ENCODE data around the gene MIDN.

The MIDN gene

DNA sequence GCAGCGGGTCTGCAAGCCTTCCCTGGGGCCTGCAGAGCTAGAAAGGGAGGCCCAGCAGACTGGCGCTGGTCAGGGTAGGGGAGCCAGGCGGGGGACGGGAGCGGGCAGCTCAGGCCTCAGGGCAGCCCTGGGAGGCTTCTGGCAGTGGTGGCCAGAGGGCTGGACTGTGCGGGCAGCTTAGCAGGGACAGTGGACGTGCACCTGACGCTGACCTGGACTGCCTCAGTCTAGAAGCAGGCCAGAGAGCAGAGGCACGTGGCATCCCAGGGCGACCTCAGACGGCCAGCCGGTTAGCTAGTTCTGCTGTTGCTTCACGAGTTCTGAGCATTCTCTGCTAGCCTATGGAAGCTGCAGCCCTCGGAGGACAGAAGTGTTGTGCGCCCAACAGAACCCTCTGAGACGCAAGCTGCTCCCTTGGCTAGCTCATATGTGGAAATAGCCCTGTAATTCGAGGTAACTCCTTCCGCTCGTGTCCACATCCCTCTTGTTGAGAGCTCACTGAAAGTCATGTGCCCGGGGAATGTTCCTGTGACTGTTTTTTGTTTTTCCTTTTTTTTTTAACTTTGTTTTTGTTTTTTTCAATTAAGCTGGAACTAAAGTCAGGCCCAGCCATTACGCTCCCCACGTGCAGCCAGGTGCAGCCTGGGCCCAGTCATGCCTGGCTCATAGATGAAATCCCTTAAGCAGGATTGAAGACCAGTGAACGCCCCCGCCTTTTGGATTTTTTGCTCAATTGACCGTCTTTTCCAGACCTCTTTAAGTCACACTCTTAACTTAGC, 25.1 kb downstream of the MIDN start:
- peaks cover under 1% of the 10 kb centered on the region for H3K27me3 ChIP-seq (ENCODE audit: control insufficient read depth, insufficient read depth, low read length, poor library complexity, severe bottlenecking)
- WGBS, 2 experiments, result 94 to 95% methylated on average over 25 of the region's 25 CpGs
- H3K36me3 ChIP-seq (ENCODE audit: control insufficient read depth, insufficient read depth, low read length), result peaks cover 35% of the 10 kb centered on the region
- no peak overlapping the region for H3K4me3 ChIP-seq (ENCODE audit: insufficient read depth, low read depth, low read length)
- H3K4me1 ChIP-seq (ENCODE audit: control insufficient read depth, insufficient read depth, low read length), result peaks cover 35% of the 10 kb centered on the region
- peak overlapping the region; percentile 39 for H3K27ac ChIP-seq (ENCODE audit: insufficient read depth, low read depth, low read length, poor library complexity, severe bottlenecking)
- H3K9me3 ChIP-seq (ENCODE audit: control insufficient read depth, low read length), result no peaks in the 10 kb centered on the region

DNA sequence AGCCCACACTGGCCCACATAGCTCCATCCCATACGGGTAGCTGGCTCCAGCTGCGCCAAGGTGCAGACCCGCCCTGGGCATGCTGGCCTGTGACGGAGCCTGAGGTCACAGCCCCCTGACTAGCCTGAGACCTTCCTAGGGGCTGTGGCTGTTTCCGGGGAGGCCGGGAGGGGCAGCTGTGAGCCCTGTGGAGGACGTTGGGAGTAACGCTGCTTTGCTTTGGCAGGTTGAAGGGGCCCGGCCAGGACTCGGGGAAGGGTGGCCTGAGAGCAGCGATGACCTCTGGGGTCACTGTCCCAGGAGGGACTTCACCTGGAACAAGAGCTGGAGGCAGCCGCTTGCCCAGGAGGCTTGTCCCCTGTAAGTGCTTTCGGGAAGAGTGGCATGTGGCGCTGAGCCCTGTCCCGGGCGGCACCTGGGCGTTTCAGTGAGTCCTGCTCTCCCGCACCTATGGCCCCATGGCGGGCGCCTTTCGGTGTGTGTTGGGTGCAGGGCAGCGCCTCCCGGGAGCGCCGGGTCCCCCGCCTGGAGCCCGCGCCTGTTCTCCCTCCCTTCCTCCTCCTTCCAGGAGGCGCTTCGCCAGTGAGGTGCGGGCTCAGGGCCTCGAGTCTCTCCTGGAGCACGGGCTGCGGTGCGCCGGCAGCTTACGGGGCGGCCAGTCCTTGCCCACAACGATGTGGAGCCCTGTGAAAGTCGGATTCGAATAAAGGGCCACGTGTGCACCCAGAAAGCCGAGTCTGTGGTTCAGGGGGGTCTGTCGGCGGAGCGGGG, 25.9 kb downstream of the MIDN start:
- Histone ChIP-seq H3K9me3 (ENCODE audit: control insufficient read depth, low read length) (no peaks in the 10 kb centered on the region), H3K27me3 (ENCODE audit: control insufficient read depth, insufficient read depth, low read length, poor library complexity, severe bottlenecking) (no peaks in the 10 kb centered on the region), H3K36me3 (ENCODE audit: control insufficient read depth, insufficient read depth, low read length) (peaks cover 35% of the 10 kb centered on the region), H3K4me3 (ENCODE audit: insufficient read depth, low read depth, low read length) (peak overlapping the region; percentile 47), H3K4me1 (ENCODE audit: control insufficient read depth, insufficient read depth, low read length) (peaks cover 31% of the 10 kb centered on the region), H3K27ac (ENCODE audit: insufficient read depth, low read depth, low read length, poor library complexity, severe bottlenecking) (peak overlapping the region; percentile 96)
- 92 to 93% methylated on average over 46 of the region's 46 CpGs for WGBS, 2 experiments

DNA sequence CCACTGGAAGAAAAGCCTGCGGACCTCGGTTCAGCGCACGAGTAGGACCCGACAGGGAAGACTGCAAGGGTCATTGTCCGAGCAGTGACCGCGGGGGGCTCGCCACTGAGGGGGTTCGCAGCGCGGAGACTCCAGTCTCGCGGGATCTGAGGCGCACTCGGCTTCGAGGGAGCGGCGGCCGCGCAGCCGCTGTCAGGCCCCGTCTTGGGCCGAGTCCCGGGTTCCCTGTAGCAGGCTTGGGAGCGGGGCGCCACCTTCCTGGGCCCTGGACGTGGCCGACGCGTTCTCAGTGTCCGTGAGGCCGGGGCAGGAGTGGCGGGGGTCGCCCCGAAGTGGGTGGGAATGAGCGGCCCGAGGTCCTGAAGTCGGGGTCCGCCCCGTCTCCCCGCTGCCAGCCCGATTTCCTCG, 26.5 kb downstream of the MIDN start:
- Histone ChIP-seq H3K9me3 (ENCODE audit: control insufficient read depth, low read length) (no peaks in the 10 kb centered on the region), H3K27me3 (ENCODE audit: control insufficient read depth, insufficient read depth, low read length, poor library complexity, severe bottlenecking) (no peaks in the 10 kb centered on the region), H3K4me3 (ENCODE audit: insufficient read depth, low read depth, low read length) (peak overlapping the region; percentile 47), H3K27ac (ENCODE audit: insufficient read depth, low read depth, low read length, poor library complexity, severe bottlenecking) (peak overlapping the region; percentile 96), H3K4me1 (ENCODE audit: control insufficient read depth, insufficient read depth, low read length) (peaks cover 31% of the 10 kb centered on the region), H3K36me3 (ENCODE audit: control insufficient read depth, insufficient read depth, low read length) (peaks cover 35% of the 10 kb centered on the region)
- 58% methylated on average over 44 of the region's 44 CpGs for WGBS, 2 experiments

DNA sequence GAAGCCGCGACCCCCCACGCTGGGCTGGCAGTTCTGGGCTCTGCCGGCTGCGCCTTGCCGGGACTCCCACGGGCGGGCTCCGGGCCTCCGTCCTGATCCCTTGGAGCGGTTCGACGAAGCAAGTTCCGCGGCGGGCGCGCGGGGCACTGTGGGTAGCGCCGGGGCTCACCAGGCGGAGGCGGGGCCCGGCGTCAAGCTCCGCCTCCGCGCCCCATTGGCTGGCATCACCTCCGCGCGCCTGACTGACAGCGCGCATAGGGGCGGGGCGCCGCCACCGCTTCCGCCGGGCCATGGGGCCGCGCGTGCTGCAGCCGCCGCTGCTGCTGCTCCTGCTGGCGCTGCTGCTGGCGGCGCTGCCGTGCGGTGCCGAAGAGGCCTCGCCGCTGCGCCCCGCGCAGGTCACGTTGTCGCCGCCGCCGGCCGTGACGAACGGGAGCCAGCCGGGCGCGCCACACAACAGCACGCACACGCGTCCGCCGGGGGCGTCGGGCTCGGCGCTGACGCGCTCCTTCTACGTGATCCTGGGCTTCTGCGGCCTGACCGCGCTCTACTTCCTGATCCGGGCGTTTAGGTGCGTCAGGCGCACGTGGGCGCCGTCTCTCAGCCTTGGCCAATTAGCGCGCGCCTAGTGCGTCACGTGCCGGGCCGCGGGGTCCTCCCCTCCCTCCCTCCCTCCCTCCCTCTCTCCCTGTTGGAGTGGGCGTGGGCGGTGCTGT, 27.0 kb downstream of the MIDN start, which contains the start of gene FAM174C:
FAM174C (plus strand) TSS at position 271 of the 716 bp plus-strand sequence; CDS start at position 291, 20 bp downstream.
- H3K4me1 ChIP-seq (ENCODE audit: control insufficient read depth, insufficient read depth, low read length), result peaks cover 27% of the 10 kb centered on the region
- H3K9me3 ChIP-seq (ENCODE audit: control insufficient read depth, low read length), result no peaks in the 10 kb centered on the region
- peak within 1 kb of the TSS; percentile 47 for H3K4me3 ChIP-seq (ENCODE audit: insufficient read depth, low read depth, low read length)
- no peaks in the 10 kb centered on the region for H3K27me3 ChIP-seq (ENCODE audit: control insufficient read depth, insufficient read depth, low read length, poor library complexity, severe bottlenecking)
- WGBS, 2 experiments, result 1% methylated on average over 98 of the region's 98 CpGs
- peaks cover 35% of the 10 kb centered on the region for H3K36me3 ChIP-seq (ENCODE audit: control insufficient read depth, insufficient read depth, low read length)
- H3K27ac ChIP-seq (ENCODE audit: insufficient read depth, low read depth, low read length, poor library complexity, severe bottlenecking), result peak within 1 kb of the TSS; percentile 96

DNA sequence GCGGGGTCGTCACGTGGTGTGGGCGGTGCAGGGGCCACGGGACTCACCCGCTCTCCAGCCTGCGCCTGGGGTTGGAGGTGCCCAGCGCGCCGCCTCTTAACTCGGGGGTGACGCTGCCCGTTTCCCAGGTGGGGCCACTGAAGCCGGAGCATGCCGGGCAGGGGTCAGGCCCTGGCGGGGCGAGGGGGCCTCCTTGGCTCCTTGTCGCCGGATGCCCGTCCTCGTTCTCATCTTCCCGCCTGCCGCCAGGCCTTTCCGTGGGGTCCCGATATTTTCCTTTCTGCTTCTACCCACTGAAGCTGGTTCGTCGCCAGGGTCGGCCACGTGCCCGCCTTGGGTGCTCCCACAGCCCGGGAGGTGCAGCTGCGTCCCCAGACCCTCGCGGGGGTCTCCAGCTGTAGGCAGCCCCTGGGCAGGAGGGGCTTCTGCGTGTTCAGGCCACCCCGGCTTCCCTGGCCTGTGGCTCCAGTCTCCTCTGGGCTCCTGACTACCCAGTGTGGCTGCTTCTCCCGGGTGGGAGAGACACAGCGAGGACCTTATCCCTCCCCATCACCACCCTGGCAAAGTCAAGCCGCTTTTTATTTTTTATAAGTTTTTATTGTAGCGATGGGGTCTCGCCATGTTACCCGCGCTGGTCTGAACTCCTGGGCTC, 27.7 kb downstream of the MIDN start:
- Histone ChIP-seq H3K4me3 (ENCODE audit: insufficient read depth, low read depth, low read length) (peak overlapping the region; percentile 47), H3K27me3 (ENCODE audit: control insufficient read depth, insufficient read depth, low read length, poor library complexity, severe bottlenecking) (no peaks in the 10 kb centered on the region), H3K9me3 (ENCODE audit: control insufficient read depth, low read length) (no peaks in the 10 kb centered on the region), H3K4me1 (ENCODE audit: control insufficient read depth, insufficient read depth, low read length) (peaks cover 20% of the 10 kb centered on the region), H3K27ac (ENCODE audit: insufficient read depth, low read depth, low read length, poor library complexity, severe bottlenecking) (peak overlapping the region; percentile 47), H3K36me3 (ENCODE audit: control insufficient read depth, insufficient read depth, low read length) (peaks cover 35% of the 10 kb centered on the region)
- 18 to 19% methylated on average over 43 of the region's 43 CpGs for WGBS, 2 experiments

DNA sequence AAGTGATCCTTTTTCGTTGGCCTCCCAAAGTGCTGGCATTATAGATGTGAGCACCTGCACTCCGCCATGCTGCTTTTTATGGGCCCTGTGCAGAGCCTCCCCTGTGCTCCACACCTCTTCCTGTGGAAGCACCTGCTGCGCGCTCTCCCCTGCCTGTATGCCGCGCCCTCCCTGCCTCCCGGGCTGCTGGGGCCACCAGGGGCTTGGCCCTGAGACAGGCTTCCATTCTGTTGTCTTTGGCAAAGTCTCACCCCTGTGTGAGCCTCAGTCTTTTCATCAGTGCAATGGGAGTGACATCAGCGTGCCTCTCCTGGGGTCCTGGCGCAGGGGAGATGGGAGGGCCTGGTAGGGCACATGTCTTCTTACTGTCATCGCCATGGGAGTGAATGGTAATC, 28.2 kb downstream of the MIDN start:
- peaks cover 19% of the 10 kb centered on the region for H3K4me1 ChIP-seq (ENCODE audit: control insufficient read depth, insufficient read depth, low read length)
- H3K9me3 ChIP-seq (ENCODE audit: control insufficient read depth, low read length), result no peaks in the 10 kb centered on the region
- no peaks in the 10 kb centered on the region for H3K27me3 ChIP-seq (ENCODE audit: control insufficient read depth, insufficient read depth, low read length, poor library complexity, severe bottlenecking)
- H3K36me3 ChIP-seq (ENCODE audit: control insufficient read depth, insufficient read depth, low read length), result peaks cover 30% of the 10 kb centered on the region
- H3K4me3 ChIP-seq (ENCODE audit: insufficient read depth, low read depth, low read length), result peak overlapping the region; percentile 47
- 86 to 87% methylated on average over 10 of the region's 10 CpGs for WGBS, 2 experiments
- no peak overlapping the region for H3K27ac ChIP-seq (ENCODE audit: insufficient read depth, low read depth, low read length, poor library complexity, severe bottlenecking)

DNA sequence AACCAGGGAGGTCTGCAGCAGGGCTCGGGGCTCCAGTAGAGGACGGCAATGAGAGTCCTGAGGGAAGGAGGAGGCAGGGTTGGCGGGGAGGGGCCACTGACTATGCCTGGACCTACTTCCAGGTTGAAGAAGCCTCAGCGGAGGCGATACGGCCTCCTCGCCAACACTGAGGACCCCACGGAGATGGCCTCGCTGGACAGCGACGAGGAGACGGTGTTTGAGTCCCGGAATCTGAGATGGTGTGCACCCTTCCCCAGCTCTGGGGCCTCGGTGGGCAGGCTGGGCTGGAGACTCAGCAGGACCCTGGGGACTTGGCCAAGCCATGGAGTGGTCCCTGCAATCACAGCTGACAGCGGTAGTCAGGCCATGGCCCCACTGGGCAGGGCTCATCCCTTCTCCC, 28.7 kb downstream of the MIDN start:
- no peak overlapping the region for H3K4me3 ChIP-seq (ENCODE audit: insufficient read depth, low read depth, low read length)
- 95% methylated on average over 15 of the region's 15 CpGs for WGBS, 2 experiments
- no peak overlapping the region for H3K27ac ChIP-seq (ENCODE audit: insufficient read depth, low read depth, low read length, poor library complexity, severe bottlenecking)
- no peaks in the 10 kb centered on the region for H3K27me3 ChIP-seq (ENCODE audit: control insufficient read depth, insufficient read depth, low read length, poor library complexity, severe bottlenecking)
- peaks cover 26% of the 10 kb centered on the region for H3K36me3 ChIP-seq (ENCODE audit: control insufficient read depth, insufficient read depth, low read length)
- H3K9me3 ChIP-seq (ENCODE audit: control insufficient read depth, low read length), result no peaks in the 10 kb centered on the region
- H3K4me1 ChIP-seq (ENCODE audit: control insufficient read depth, insufficient read depth, low read length), result peaks cover 19% of the 10 kb centered on the region

DNA sequence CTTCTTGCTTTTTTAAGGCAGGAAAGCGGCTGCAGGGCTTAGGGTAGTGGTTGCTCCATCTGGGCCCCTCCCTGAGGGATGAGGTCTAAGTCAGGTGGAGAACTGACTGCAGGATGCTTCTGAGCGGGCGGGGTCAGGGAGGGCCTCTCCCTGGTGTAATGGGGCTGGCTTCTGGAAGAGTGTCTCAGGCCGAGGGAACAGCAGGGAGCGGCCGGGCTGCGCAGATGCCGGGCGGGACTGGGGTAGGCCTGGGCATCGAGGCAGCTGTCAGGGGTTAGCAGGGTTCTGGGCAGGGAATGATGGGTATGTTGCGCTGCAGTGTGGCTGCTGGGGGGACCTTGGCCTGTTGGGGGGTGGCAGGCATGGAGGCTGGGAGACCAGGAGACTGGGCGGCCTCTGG, 29.7 kb downstream of the MIDN start:
- Histone ChIP-seq H3K27me3 (ENCODE audit: control insufficient read depth, insufficient read depth, low read length, poor library complexity, severe bottlenecking) (no peaks in the 10 kb centered on the region), H3K4me1 (ENCODE audit: control insufficient read depth, insufficient read depth, low read length) (peaks cover 15% of the 10 kb centered on the region), H3K4me3 (ENCODE audit: insufficient read depth, low read depth, low read length) (no peak overlapping the region), H3K27ac (ENCODE audit: insufficient read depth, low read depth, low read length, poor library complexity, severe bottlenecking) (no peak overlapping the region), H3K9me3 (ENCODE audit: control insufficient read depth, low read length) (no peaks in the 10 kb centered on the region), H3K36me3 (ENCODE audit: control insufficient read depth, insufficient read depth, low read length) (peaks cover 17% of the 10 kb centered on the region)
- WGBS, 2 experiments, result 92 to 93% methylated on average over 12 of the region's 12 CpGs

DNA sequence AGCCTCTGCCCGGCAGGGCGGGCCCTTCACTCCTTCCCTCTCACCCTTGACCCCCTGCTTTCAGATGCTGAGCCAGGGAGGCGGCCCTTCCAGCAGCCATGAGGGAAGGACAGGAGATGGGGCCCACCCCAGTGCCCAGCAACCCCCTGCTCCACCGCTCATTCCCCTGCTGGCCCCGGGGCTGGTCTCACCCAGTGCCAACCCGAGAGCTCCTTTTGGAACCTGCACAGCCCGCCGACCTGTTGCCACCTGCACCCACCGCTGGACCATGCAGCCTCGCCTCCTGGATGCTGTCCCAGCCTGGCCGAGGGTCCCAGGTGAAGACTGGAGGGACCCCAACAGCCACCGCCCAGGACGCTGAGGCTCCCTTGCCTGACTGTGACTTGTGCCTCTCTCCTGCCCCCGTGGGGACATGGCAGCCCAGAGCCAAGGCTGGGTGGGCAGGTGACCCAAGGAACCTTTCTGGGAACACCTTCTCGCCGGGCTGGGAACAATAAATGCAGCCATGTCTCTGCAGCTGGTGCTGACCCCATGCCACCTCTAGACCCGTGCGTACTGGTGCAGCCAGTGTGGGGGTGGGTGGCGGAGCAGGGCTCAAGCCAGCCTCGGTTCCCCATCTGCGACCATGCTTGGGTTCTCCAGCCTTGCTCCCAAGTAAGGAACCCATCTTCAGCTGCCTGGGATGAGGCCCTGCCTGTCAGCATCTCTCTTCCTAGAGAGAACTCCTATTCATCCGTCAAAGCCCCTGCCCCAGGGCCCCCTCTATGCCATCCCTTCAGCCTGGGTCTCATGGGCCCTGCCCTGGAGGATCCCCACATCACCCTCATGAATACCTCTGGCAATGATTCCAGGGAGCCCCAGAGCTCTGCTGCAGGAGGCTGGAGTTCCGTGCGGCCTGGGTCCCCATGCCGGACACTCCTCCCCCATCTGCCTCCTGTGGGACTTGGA, 30.6 kb downstream of the MIDN start:
- no peak overlapping the region for H3K27ac ChIP-seq (ENCODE audit: insufficient read depth, low read depth, low read length, poor library complexity, severe bottlenecking)
- peaks cover 14% of the 10 kb centered on the region for H3K4me1 ChIP-seq (ENCODE audit: control insufficient read depth, insufficient read depth, low read length)
- H3K36me3 ChIP-seq (ENCODE audit: control insufficient read depth, insufficient read depth, low read length), result peaks cover 9% of the 10 kb centered on the region
- H3K9me3 ChIP-seq (ENCODE audit: control insufficient read depth, low read length), result no peaks in the 10 kb centered on the region
- H3K27me3 ChIP-seq (ENCODE audit: control insufficient read depth, insufficient read depth, low read length, poor library complexity, severe bottlenecking), result peaks cover 8% of the 10 kb centered on the region
- no peak overlapping the region for H3K4me3 ChIP-seq (ENCODE audit: insufficient read depth, low read depth, low read length)
- 94 to 95% methylated on average over 25 of the region's 25 CpGs for WGBS, 2 experiments

Data from ectodermal cell (in vitro differentiated cells).